Measurements from ENCODE around the gene MAST4.
A peak's percentile ranks its signal among the peaks of the same experiment; 100 is the strongest.

Gene MAST4

GRCh38 chr5:66986534-66986933 is 390.3 kb downstream of the MAST4 start:
- no peak overlapping the region for H3K27ac ChIP-seq (ENCODE audit: extremely low read depth, low read depth, low read length)
- H3K4me3 ChIP-seq (ENCODE audit: low read depth, low read length) = no peak overlapping the region
- ChIA-PET POLR2A (no interaction called here), CTCF (interaction anchor here (0.6 to 4.0 kb wide), 9 partner anchors 8 to 172 kb away, joined by 3 to 26 read pairs (median 5); no protein-coding TSS in a partner anchor)
- no peaks in the 10 kb centered on the region for H3K9me3 ChIP-seq (ENCODE audit: control insufficient read depth, insufficient read depth, low read depth, low read length)
- no peak for TF ChIP-seq PRDM6 (tag by site-specific recombination; IDR thresholded peaks at IDR 0.05)
- TF ChIP-seq ZNF561 (tag by site-specific recombination; IDR thresholded peaks at IDR 0.05; ENCODE audit: borderline replicate concordance) = no peak
- no peak for TF ChIP-seq ZNF426 (tag by site-specific recombination; IDR thresholded peaks at IDR 0.05)
- TF ChIP-seq KLF7 (tag by site-specific recombination; IDR thresholded peaks at IDR 0.05; ENCODE audit: borderline replicate concordance) = no peak
- TF ChIP-seq GLI4 (tag by site-specific recombination; IDR thresholded peaks at IDR 0.05) = no peak
- no peak for TF ChIP-seq ZNF670 (tag by site-specific recombination; IDR thresholded peaks at IDR 0.05; ENCODE audit: low read depth)
- no peak for TF ChIP-seq ZNF837 (tag by site-specific recombination; IDR thresholded peaks at IDR 0.05)
- no peak for TF ChIP-seq ATF2 (tag by site-specific recombination; IDR thresholded peaks at IDR 0.05; ENCODE audit: low read depth)
- TF ChIP-seq ZNF114 (tag by site-specific recombination; IDR thresholded peaks at IDR 0.05) = no peak
- TF ChIP-seq HOXA7 (CRISPR knock-in tag; IDR thresholded peaks at IDR 0.05; ENCODE audit: borderline replicate concordance) = no peak
- no peak for TF ChIP-seq ZFP3 (tag by site-specific recombination; IDR thresholded peaks at IDR 0.05; ENCODE audit: low read depth)
- TF ChIP-seq ZNF518A (tag by site-specific recombination; conservative IDR thresholded peaks at IDR 0.05; ENCODE audit: low read depth) = no peak
- TF ChIP-seq ZFP41 (tag by site-specific recombination; IDR thresholded peaks at IDR 0.05; ENCODE audit: borderline replicate concordance) = no peak
- no peak for TF ChIP-seq GFI1B (tag by site-specific recombination; IDR thresholded peaks at IDR 0.05)
- no peak for TF ChIP-seq MZF1 (tag by site-specific recombination; IDR thresholded peaks at IDR 0.05; ENCODE audit: borderline replicate concordance)
- TF ChIP-seq SP2 (tag by site-specific recombination; IDR thresholded peaks at IDR 0.05) = no peak
- TF ChIP-seq ZNF707 (tag by site-specific recombination; IDR thresholded peaks at IDR 0.05) = no peak
- TF ChIP-seq GLIS2 (tag by site-specific recombination; IDR thresholded peaks at IDR 0.05) = no peak
- peaks cover 21% of the 10 kb centered on the region for H3K4me1 ChIP-seq (ENCODE audit: control insufficient read depth, insufficient read depth, low read length)
- H3K36me3 ChIP-seq (ENCODE audit: control insufficient read depth in 2 of 2, insufficient read depth in 1 of 2, low read length in 2 of 2) = no peaks in the 10 kb centered on the region

- no peak overlapping the region for H3K4me3 ChIP-seq (ENCODE audit: low read depth, low read length)
- ChIA-PET CTCF (interaction anchor here (0.6 to 4.0 kb wide), 16 partner anchors 8 to 679 kb away, joined by 3 to 26 read pairs (median 5); no protein-coding TSS in a partner anchor), POLR2A (no interaction called here)
- no peak overlapping the region for H3K27ac ChIP-seq (ENCODE audit: extremely low read depth, low read depth, low read length)
- H3K36me3 ChIP-seq (ENCODE audit: control insufficient read depth in 2 of 2, insufficient read depth in 1 of 2, low read length in 2 of 2) = no peaks in the 10 kb centered on the region
- TF ChIP-seq MZF1 (tag by site-specific recombination; IDR thresholded peaks at IDR 0.05; ENCODE audit: borderline replicate concordance) (no peak), TRIM28 (IDR thresholded peaks at IDR 0.05; ENCODE audit: borderline replicate concordance, low read length) (no peak), ZFP3 (tag by site-specific recombination; IDR thresholded peaks at IDR 0.05; ENCODE audit: low read depth) (no peak), PRDM10 (tag by site-specific recombination; IDR thresholded peaks at IDR 0.05) (peak; percentile 17; the same call in 1 of the 2 replicates), ZFP41 (tag by site-specific recombination; IDR thresholded peaks at IDR 0.05; ENCODE audit: borderline replicate concordance) (no peak), ZNF10 (tag by site-specific recombination; IDR thresholded peaks at IDR 0.05) (peak; percentile 46; the same call in 1 of the 2 replicates), ZNF747 (tag by site-specific recombination; IDR thresholded peaks at IDR 0.05) (no peak)
- no peaks in the 10 kb centered on the region for H3K9me3 ChIP-seq (ENCODE audit: control insufficient read depth, insufficient read depth, low read depth, low read length)
- H3K4me1 ChIP-seq (ENCODE audit: control insufficient read depth, insufficient read depth, low read length) = peaks cover 18% of the 10 kb centered on the region
Measured at GRCh38 chr5:66987126-66987525, 390.9 kb downstream of the MAST4 start.
